HEK293T (cell line): ENCODE measurements around the gene NT5DC1.

Experiments used
- BHLHE40 ChIP-seq: fragments of 450-650 bp; IDR thresholded peaks from 2 replicates; pipeline ENCODE4 v1.6.1; 2016; ENCODE audit warnings: mild to moderate bottlenecking, moderate library complexity, borderline replicate concordance
- ELF4 ChIP-seq: fragments of 450-650 bp; IDR thresholded peaks from 2 replicates; pipeline ENCODE4 v1.6.1; 2017; ENCODE audit warnings: antibody characterized with exemption
- L3MBTL2 ChIP-seq: fragments of 450-650 bp; conservative IDR thresholded peaks from 2 replicates; pipeline ENCODE4 v1.6.1; 2016; ENCODE audit warnings: mild to moderate bottlenecking
- SP1 ChIP-seq: fragments of 450-650 bp; IDR thresholded peaks from 2 replicates; pipeline ENCODE4 v1.6.1; 2017
- TARDBP ChIP-seq: fragments of 450-650 bp; IDR thresholded peaks from 2 replicates; pipeline ENCODE4 v1.6.1; 2016
- ZNF384 ChIP-seq: fragments of 450-650 bp; IDR thresholded peaks from 2 replicates; pipeline ENCODE4 v1.6.1; 2016

- no peak for TF ChIP-seq ZNF384
- TF ChIP-seq TARDBP = no peak
- no peak for TF ChIP-seq BHLHE40
- no peak for TF ChIP-seq L3MBTL2
- no peak for TF ChIP-seq SP1
- TF ChIP-seq ELF4 = no peak
These were observed 134.0 kb downstream of the NT5DC1 start for GRCh38 chr6:116234689-116235088.
